ENCODE measurements around the gene DYRK1B. TPM values are rescaled to one million over a fixed set of nuclear protein-coding genes. Genes with fewer than 3 reads are reported as not detected.

DYRK1B gene
- total RNA-seq, 1 experiment from 2014 or later: 16.0 TPM

DNA sequence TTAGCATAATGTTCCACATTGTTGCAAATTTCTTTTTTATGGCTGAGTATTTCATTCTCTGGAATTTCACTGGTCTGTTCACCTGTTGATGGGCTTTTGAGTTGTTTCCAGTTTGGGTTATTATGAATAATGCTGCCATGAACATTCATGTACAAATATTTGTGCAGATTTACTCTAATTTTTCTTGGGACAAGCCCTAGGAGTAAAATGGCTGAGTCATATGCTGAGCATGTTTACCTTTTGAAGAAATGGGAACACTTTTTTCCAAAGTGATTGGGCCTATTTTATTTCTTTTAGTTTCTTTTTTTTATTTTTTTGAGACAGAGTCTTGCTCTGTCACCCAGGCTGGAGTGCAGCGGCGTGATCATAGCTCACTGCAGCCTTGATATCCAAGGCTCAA, 16.9 kb upstream of the DYRK1B start:
- BruUV-seq (replicated peaks): no TSS peak
- no peak for TF ChIP-seq EZH2 (IDR thresholded peaks at IDR 0.05; ENCODE audit: borderline replicate concordance, low read depth, low read length, poor library complexity, severe bottlenecking)
- TF ChIP-seq, protein P1, sequence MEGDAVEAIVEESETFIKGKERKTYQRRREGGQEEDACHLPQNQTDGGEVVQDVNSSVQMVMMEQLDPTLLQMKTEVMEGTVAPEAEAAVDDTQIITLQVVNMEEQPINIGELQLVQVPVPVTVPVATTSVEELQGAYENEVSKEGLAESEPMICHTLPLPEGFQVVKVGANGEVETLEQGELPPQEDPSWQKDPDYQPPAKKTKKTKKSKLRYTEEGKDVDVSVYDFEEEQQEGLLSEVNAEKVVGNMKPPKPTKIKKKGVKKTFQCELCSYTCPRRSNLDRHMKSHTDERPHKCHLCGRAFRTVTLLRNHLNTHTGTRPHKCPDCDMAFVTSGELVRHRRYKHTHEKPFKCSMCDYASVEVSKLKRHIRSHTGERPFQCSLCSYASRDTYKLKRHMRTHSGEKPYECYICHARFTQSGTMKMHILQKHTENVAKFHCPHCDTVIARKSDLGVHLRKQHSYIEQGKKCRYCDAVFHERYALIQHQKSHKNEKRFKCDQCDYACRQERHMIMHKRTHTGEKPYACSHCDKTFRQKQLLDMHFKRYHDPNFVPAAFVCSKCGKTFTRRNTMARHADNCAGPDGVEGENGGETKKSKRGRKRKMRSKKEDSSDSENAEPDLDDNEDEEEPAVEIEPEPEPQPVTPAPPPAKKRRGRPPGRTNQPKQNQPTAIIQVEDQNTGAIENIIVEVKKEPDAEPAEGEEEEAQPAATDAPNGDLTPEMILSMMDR (conservative IDR thresholded peaks at IDR 0.05; ENCODE audit: low read depth, low read length): no peak
- Histone ChIP-seq H3K4me3 (ENCODE audit: low read depth, low read length, poor library complexity, severe bottlenecking) (no peak overlapping the region), H3K4me1 (ENCODE audit: insufficient read depth, low read length, poor library complexity, severe bottlenecking) (peaks cover 6% of the 10 kb centered on the region), H3K27ac (ENCODE audit: low read depth, low read length, poor library complexity, severe bottlenecking) (no peak overlapping the region), H3K27me3 (replicated peaks; ENCODE audit: insufficient read depth, low read depth, low read length, poor library complexity) (no peaks in the 10 kb centered on the region), H3K9me3 (ENCODE audit: low read depth, low read length, poor library complexity, severe bottlenecking) (no peaks in the 10 kb centered on the region), H3K36me3 (ENCODE audit: insufficient read depth, low read length, poor library complexity, severe bottlenecking) (no peaks in the 10 kb centered on the region)
- ChIA-PET POLR2A (ENCODE audit: low non-redundant PET) (no interaction called here), CTCF (no interaction called here)
- no peak for DNase-seq (ENCODE audit: low spot score)
- intact Hi-C loops (cut with micrococcal nuclease; ENCODE audit: unreplicated experiment): no loop called here

GRCh38 chr19:39848392-39848791, 14.4 kb upstream of the DYRK1B start:
- no peak for DNase-seq (ENCODE audit: low spot score)
- ChIA-PET POLR2A (ENCODE audit: low non-redundant PET) (no interaction called here), CTCF (no interaction called here)
- no peaks in the 10 kb centered on the region for H3K9me3 ChIP-seq (ENCODE audit: low read depth, low read length, poor library complexity, severe bottlenecking)
- TF ChIP-seq, protein P1 (conservative IDR thresholded peaks at IDR 0.05; ENCODE audit: low read depth, low read length): no peak
- TF ChIP-seq EZH2 (IDR thresholded peaks at IDR 0.05; ENCODE audit: borderline replicate concordance, low read depth, low read length, poor library complexity, severe bottlenecking): no peak
- intact Hi-C loops (cut with micrococcal nuclease; ENCODE audit: unreplicated experiment): no loop called here
- no peak overlapping the region for H3K4me3 ChIP-seq (ENCODE audit: low read depth, low read length, poor library complexity, severe bottlenecking)
- peaks cover 21% of the 10 kb centered on the region for H3K4me1 ChIP-seq (ENCODE audit: insufficient read depth, low read length, poor library complexity, severe bottlenecking)
- BruUV-seq (replicated peaks): no TSS peak
- no peaks in the 10 kb centered on the region for H3K36me3 ChIP-seq (ENCODE audit: insufficient read depth, low read length, poor library complexity, severe bottlenecking)
- no peaks in the 10 kb centered on the region for H3K27me3 ChIP-seq (replicated peaks; ENCODE audit: insufficient read depth, low read depth, low read length, poor library complexity)
- H3K27ac ChIP-seq (ENCODE audit: low read depth, low read length, poor library complexity, severe bottlenecking): no peak overlapping the region

GRCh38 chr19:39847525-39847924, 13.6 kb upstream of the DYRK1B start:
- Histone ChIP-seq H3K36me3 (ENCODE audit: insufficient read depth, low read length, poor library complexity, severe bottlenecking) (no peaks in the 10 kb centered on the region), H3K9me3 (ENCODE audit: low read depth, low read length, poor library complexity, severe bottlenecking) (no peaks in the 10 kb centered on the region), H3K4me1 (ENCODE audit: insufficient read depth, low read length, poor library complexity, severe bottlenecking) (peaks cover 30% of the 10 kb centered on the region), H3K4me3 (ENCODE audit: low read depth, low read length, poor library complexity, severe bottlenecking) (no peak overlapping the region), H3K27ac (ENCODE audit: low read depth, low read length, poor library complexity, severe bottlenecking) (no peak overlapping the region), H3K27me3 (replicated peaks; ENCODE audit: insufficient read depth, low read depth, low read length, poor library complexity) (no peaks in the 10 kb centered on the region)
- TF ChIP-seq, protein P1 (conservative IDR thresholded peaks at IDR 0.05; ENCODE audit: low read depth, low read length): no peak
- TF ChIP-seq EZH2 (IDR thresholded peaks at IDR 0.05; ENCODE audit: borderline replicate concordance, low read depth, low read length, poor library complexity, severe bottlenecking): no peak
- ChIA-PET CTCF (interaction anchor here (0.6 kb wide), 1 partner anchor 54 kb away, joined by 4 read pairs; no protein-coding TSS in a partner anchor), POLR2A (ENCODE audit: low non-redundant PET) (no interaction called here)
- DNase-seq (ENCODE audit: low spot score): no peak
- intact Hi-C loops (cut with micrococcal nuclease; ENCODE audit: unreplicated experiment): no loop called here
- no TSS peak for BruUV-seq (replicated peaks)

Measured in A673 (cell line).